Suprapubic skin (tissue), 4 donors: ENCODE measurements around the gene AKR1A1. TPM values are rescaled to one million over a fixed set of nuclear protein-coding genes. Genes with fewer than 3 reads are reported as not detected.
"Not testable (repeated sequence)": the region's sequence is repeated elsewhere in the genome, so short reads cannot be mapped to it uniquely, and the experiment has no call there.

Experiments used
- DNase-seq, 2 donors: peaks; one replicate each; pipeline ENCODE4 v3.0.0-alpha.2; 2019; ENCODE audit warnings: low spot score in 2 of 2
- H3K27ac ChIP-seq: fragments of 200-600 bp; sonication (generic); one replicate; pipeline ENCODE4 v1.5.1; 2019
- H3K27me3 ChIP-seq: fragments of 200-600 bp; sonication (generic); one replicate; pipeline ENCODE4 v1.5.1; 2019
- H3K36me3 ChIP-seq: fragments of 200-600 bp; sonication (generic); one replicate; pipeline ENCODE4 v1.5.1; 2019
- H3K4me1 ChIP-seq: fragments of 200-600 bp; sonication (generic); one replicate; pipeline ENCODE4 v1.5.1; 2019
- H3K4me3 ChIP-seq: fragments of 200-600 bp; sonication (generic); one replicate; pipeline ENCODE4 v1.5.1; 2019; ENCODE audit warnings: mild to moderate bottlenecking
- H3K9me3 ChIP-seq: fragments of 200-600 bp; sonication (generic); one replicate; pipeline ENCODE4 v1.5.1; 2019
- CTCF ChIP-seq, 2 donors: fragments of 200-600 bp in 1 of 2; fragments of 450-650 bp in 1 of 2; sonication (generic) in 1 of 2; IDR thresholded peaks; one replicate each; pipeline ENCODE4 v1.5.1; 2016 to 2019; ENCODE audit warnings: antibody characterized with exemption in 2 of 2, mild to moderate bottlenecking in 1 of 2, moderate library complexity in 1 of 2
- EP300 ChIP-seq: sonication (generic); formaldehyde crosslinking; IDR thresholded peaks from one replicate; pipeline ENCODE4 v1.6.1; 2017; ENCODE audit warnings: antibody characterized with exemption
- POLR2A ChIP-seq, 2 donors: fragments of 450-650 bp; IDR thresholded peaks; one replicate each; pipeline ENCODE4 v1.6.1; 2017; ENCODE audit warnings: antibody characterized with exemption in 2 of 2, mild to moderate bottlenecking in 2 of 2, moderate library complexity in 2 of 2
- POLR2AphosphoS5 ChIP-seq, 3 donors: sonication (generic); formaldehyde crosslinking; IDR thresholded peaks; one replicate each; pipeline ENCODE4 v1.6.1; 2017; ENCODE audit warnings: antibody characterized with exemption in 3 of 3
- WGBS: methylation state at CpG from one replicate; pipeline ENCODE4 v1.1.5; 2018; 5-methylcytosine and 5-hydroxymethylcytosine counted together
- total RNA-seq, 4 donors: library from RNA; depleted of rRNA; stranded (reverse); fragments of >200 nt; gene quantifications; one replicate each; pipeline ENCODE4 v1.1.0, GENCODE V29; 2016

AKR1A1 gene
- total RNA-seq, 4 donors from 2014 or later, result 60.1 to 87.1 (median 82.8) TPM

- Histone ChIP-seq H3K9me3 (no peaks in the 10 kb centered on the region), H3K4me3 (peak overlapping the region; percentile 95), H3K36me3 (no peaks in the 10 kb centered on the region), H3K27me3 (no peaks in the 10 kb centered on the region), H3K27ac (peak overlapping the region; percentile 89), H3K4me1 (peaks cover 23% of the 10 kb centered on the region)
- TF ChIP-seq CTCF (IDR thresholded peaks at IDR 0.05), result no peak
- no peak for TF ChIP-seq EP300
- no peak for TF ChIP-seq POLR2A (IDR thresholded peaks at IDR 0.05)
- no peak for TF ChIP-seq POLR2AphosphoS5 (IDR thresholded peaks at IDR 0.05)
- no peak for DNase-seq
- 39% methylated on average over 7 of the region's 7 CpGs for WGBS
Observed at GRCh38 chr1:45585496-45586075, 35.0 kb downstream of the AKR1A1 start.

- WGBS, result 79% methylated on average over 4 of the region's 4 CpGs
- Histone ChIP-seq H3K27me3 (no peaks in the 10 kb centered on the region), H3K9me3 (no peaks in the 10 kb centered on the region), H3K36me3 (peaks cover 6% of the 10 kb centered on the region), H3K4me1 (peaks cover 23% of the 10 kb centered on the region), H3K27ac (no peak overlapping the region), H3K4me3 (no peak overlapping the region)
- DNase-seq, result no peak
- TF ChIP-seq EP300 (no peak), POLR2AphosphoS5 (IDR thresholded peaks at IDR 0.05) (no peak), CTCF (IDR thresholded peaks at IDR 0.05) (no peak), POLR2A (IDR thresholded peaks at IDR 0.05) (no peak)
Observed at GRCh38 chr1:45586769-45587168, 36.1 kb downstream of the AKR1A1 start.

- TF ChIP-seq CTCF (IDR thresholded peaks at IDR 0.05) (no peak), POLR2AphosphoS5 (IDR thresholded peaks at IDR 0.05) (no peak), EP300 (no peak), POLR2A (IDR thresholded peaks at IDR 0.05) (no peak)
- 39% methylated on average over 1 of the region's 1 CpG for WGBS
- no peaks in the 10 kb centered on the region for H3K9me3 ChIP-seq
- no peaks in the 10 kb centered on the region for H3K27me3 ChIP-seq
- no peak overlapping the region for H3K27ac ChIP-seq
- H3K4me1 ChIP-seq, result peaks cover 18% of the 10 kb centered on the region
- H3K4me3 ChIP-seq, result no peak overlapping the region
- no peak for DNase-seq
- H3K36me3 ChIP-seq, result peaks cover 23% of the 10 kb centered on the region
Observed at GRCh38 chr1:45589861-45590260, 39.2 kb downstream of the AKR1A1 start.

GRCh38 chr1:45594412-45594811 is 43.8 kb downstream of the AKR1A1 start:
- no peak for DNase-seq
- no peak overlapping the region for H3K4me3 ChIP-seq
- H3K4me1 ChIP-seq, result no peaks in the 10 kb centered on the region
- TF ChIP-seq EP300 (no peak), POLR2A (IDR thresholded peaks at IDR 0.05) (no peak), POLR2AphosphoS5 (IDR thresholded peaks at IDR 0.05) (no peak), CTCF (IDR thresholded peaks at IDR 0.05) (no peak)
- no peaks in the 10 kb centered on the region for H3K27me3 ChIP-seq
- 91% methylated on average over 4 of the region's 4 CpGs for WGBS
- H3K36me3 ChIP-seq, result peaks cover 27% of the 10 kb centered on the region
- H3K9me3 ChIP-seq, result no peaks in the 10 kb centered on the region
- no peak overlapping the region for H3K27ac ChIP-seq

GRCh38 chr1:45596765-45597164 is 46.1 kb downstream of the AKR1A1 start:
- not testable (repeated sequence) for H3K27ac ChIP-seq, H3K4me3 ChIP-seq, H3K9me3 ChIP-seq, DNase-seq, H3K27me3 ChIP-seq, H3K4me1 ChIP-seq
- peaks cover 21% of the 10 kb centered on the region for H3K36me3 ChIP-seq
- WGBS, result 92% methylated on average over 8 of the region's 8 CpGs

GRCh38 chr1:45604239-45604638 is 53.6 kb downstream of the AKR1A1 start:
- 98% methylated on average over 2 of the region's 2 CpGs for WGBS
- H3K36me3 ChIP-seq, result peaks cover 33% of the 10 kb centered on the region
- no peaks in the 10 kb centered on the region for H3K9me3 ChIP-seq
- no peak overlapping the region for H3K4me3 ChIP-seq
- no peak overlapping the region for H3K27ac ChIP-seq
- DNase-seq, result no peak
- H3K27me3 ChIP-seq, result no peaks in the 10 kb centered on the region
- H3K4me1 ChIP-seq, result peaks cover 10% of the 10 kb centered on the region
- TF ChIP-seq POLR2AphosphoS5 (IDR thresholded peaks at IDR 0.05), result no peak
- TF ChIP-seq POLR2A (IDR thresholded peaks at IDR 0.05), result no peak
- no peak for TF ChIP-seq EP300
- TF ChIP-seq CTCF (IDR thresholded peaks at IDR 0.05), result no peak
